HEK293 (cell line): ENCODE measurements around the gene LRRN4.

Source experiments
- CTCF ChIP-seq: fragments of 450-650 bp; formaldehyde crosslinking; IDR thresholded peaks from 2 replicates; pipeline ENCODE4 v1.5.1; 2016; ENCODE audit warnings: missing biosample characterization, missing genetic modification characterization
- SCRT2 ChIP-seq: fragments of 450-650 bp; formaldehyde crosslinking; IDR thresholded peaks from 2 replicates; pipeline ENCODE4 v1.5.1; 2016; ENCODE audit warnings: missing biosample characterization, missing genetic modification characterization
- ZNF121 ChIP-seq: fragments of 450-650 bp; formaldehyde crosslinking; IDR thresholded peaks from 2 replicates; pipeline ENCODE4 v1.5.1; 2016; ENCODE audit warnings: missing biosample characterization, missing genetic modification characterization
- ZNF514 ChIP-seq: fragments of 450-650 bp; formaldehyde crosslinking; IDR thresholded peaks from 2 replicates; pipeline ENCODE4 v1.5.1; 2016; ENCODE audit warnings: missing biosample characterization, missing genetic modification characterization

DNA sequence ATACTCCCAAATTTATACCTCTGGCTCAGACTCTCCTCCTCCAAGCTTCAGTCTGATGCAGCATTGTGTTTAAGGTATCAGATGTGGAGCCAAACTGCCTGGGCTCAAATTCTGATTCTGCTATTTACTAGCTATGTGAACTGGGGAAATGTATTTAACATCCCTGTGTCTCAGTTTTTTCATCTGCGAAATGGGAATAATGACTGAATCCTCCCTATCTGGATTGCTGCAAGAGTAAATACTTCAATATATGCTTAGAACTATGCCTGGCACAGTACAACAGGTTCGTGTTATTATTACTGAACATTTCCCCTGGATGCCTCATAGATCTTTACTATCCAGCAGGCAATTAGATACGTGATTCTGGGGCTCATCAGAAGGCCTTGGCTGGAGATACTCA lies 5.5 kb downstream of the LRRN4 start:
- TF ChIP-seq CTCF (tag by site-specific recombination): no peak
- no peak for TF ChIP-seq ZNF514 (tag by site-specific recombination)
- TF ChIP-seq SCRT2 (tag by site-specific recombination): no peak
- TF ChIP-seq ZNF121 (tag by site-specific recombination): no peak
